A673 (cell line): Measurements from ENCODE around the gene QKI. TPM values are rescaled to one million over a fixed set of nuclear protein-coding genes. Genes with fewer than 3 reads are reported as not detected.
"Not testable (repeated sequence)": the region's sequence is repeated elsewhere in the genome, so short reads cannot be mapped to it uniquely, and the experiment has no call there.

Experiments used
- BruUV-seq: library from RNA; stranded (reverse); fragments of 400-500 nt; replicated peaks from 2 replicates; lab custom pipeline; 2021; lab: Mats Ljungman, UMichigan
- CTCF ChIA-PET: fragments of 300-600 bp; sonication (Branson Sonifier 250); formaldehyde crosslinking; loops from one replicate; lab custom pipeline; 2022; ENCODE audit warnings: antibody characterized with exemption; lab: Charles Lee
- POLR2A ChIA-PET: fragments of 300-600 bp; sonication (Branson Sonifier 250); formaldehyde crosslinking; loops from one replicate; lab custom pipeline; 2022; ENCODE audit warnings: antibody characterized with exemption; ENCODE audit not compliant: low non-redundant PET; lab: Charles Lee
- DNase-seq: peaks from one replicate; pipeline ENCODE4 v3.0.0-alpha.2; 2015; ENCODE audit warnings: low spot score
- H3K27ac ChIP-seq: fragments of 200-600 bp; sonication (generic); 2 replicates; pipeline ENCODE4 v1.5.1; 2016; ENCODE audit warnings: mixed run types, low read depth, mild to moderate bottlenecking, mixed read lengths, antibody characterized with exemption, low read length; ENCODE audit not compliant: poor library complexity, severe bottlenecking
- H3K27me3 ChIP-seq: fragments of 200-600 bp; sonication (generic); replicated peaks from 2 replicates; pipeline ENCODE4 v1.6.1; 2017; ENCODE audit warnings: mixed run types, low read depth, mild to moderate bottlenecking, mixed read lengths, antibody characterized with exemption, low read length; ENCODE audit not compliant: insufficient read depth, poor library complexity
- H3K36me3 ChIP-seq: fragments of 200-600 bp; sonication (generic); 2 replicates; pipeline ENCODE4 v1.6.1; 2016; ENCODE audit warnings: mixed run types, mild to moderate bottlenecking, mixed read lengths, antibody characterized with exemption, low read length; ENCODE audit not compliant: insufficient read depth, poor library complexity, severe bottlenecking
- H3K4me1 ChIP-seq: fragments of 200-600 bp; sonication (generic); 2 replicates; pipeline ENCODE4 v1.6.1; 2017; ENCODE audit warnings: mixed run types, mild to moderate bottlenecking, mixed read lengths, antibody characterized with exemption, low read length; ENCODE audit not compliant: insufficient read depth, poor library complexity, severe bottlenecking
- H3K4me3 ChIP-seq: fragments of 200-600 bp; sonication (generic); 2 replicates; pipeline ENCODE4 v1.5.1; 2016; ENCODE audit warnings: low read depth, mixed run types, mild to moderate bottlenecking, mixed read lengths, low read length; ENCODE audit not compliant: poor library complexity, severe bottlenecking
- H3K9me3 ChIP-seq: fragments of 200-600 bp; sonication (generic); 2 replicates; pipeline ENCODE4 v1.6.1; 2016; ENCODE audit warnings: mixed run types, low read depth, mild to moderate bottlenecking, mixed read lengths, antibody characterized with exemption, low read length; ENCODE audit not compliant: poor library complexity, severe bottlenecking
- EZH2 ChIP-seq: fragments of 200-600 bp; sonication (generic); IDR thresholded peaks from 2 replicates; pipeline ENCODE4 v1.6.1; 2017; ENCODE audit warnings: borderline replicate concordance, low read depth, mild to moderate bottlenecking, mixed read lengths, antibody characterized with exemption, low read length; ENCODE audit not compliant: poor library complexity, severe bottlenecking
- intact Hi-C: fragments of 100-400 bp; cut with micrococcal nuclease; formaldehyde crosslinking; loops from one replicate; pipeline ENCODE4 v1.10.0; 2022; ENCODE audit not compliant: unreplicated experiment
- total RNA-seq: library from RNA; stranded (reverse); gene quantifications from 2 replicates; pipeline ENCODE4 v1.2.3, GENCODE V29; 2021
- TF ChIP-seq, protein P1 (sequence below): fragments of 300-800, 200-600 bp; sonication (generic); conservative IDR thresholded peaks from 2 replicates; pipeline ENCODE4 v1.5.1; 2017; ENCODE audit warnings: low read depth, mild to moderate bottlenecking, antibody characterized with exemption, low read length, moderate library complexity, mixed read lengths

The QKI gene
- total RNA-seq, 1 experiment from 2014 or later = 128 TPM

DNA sequence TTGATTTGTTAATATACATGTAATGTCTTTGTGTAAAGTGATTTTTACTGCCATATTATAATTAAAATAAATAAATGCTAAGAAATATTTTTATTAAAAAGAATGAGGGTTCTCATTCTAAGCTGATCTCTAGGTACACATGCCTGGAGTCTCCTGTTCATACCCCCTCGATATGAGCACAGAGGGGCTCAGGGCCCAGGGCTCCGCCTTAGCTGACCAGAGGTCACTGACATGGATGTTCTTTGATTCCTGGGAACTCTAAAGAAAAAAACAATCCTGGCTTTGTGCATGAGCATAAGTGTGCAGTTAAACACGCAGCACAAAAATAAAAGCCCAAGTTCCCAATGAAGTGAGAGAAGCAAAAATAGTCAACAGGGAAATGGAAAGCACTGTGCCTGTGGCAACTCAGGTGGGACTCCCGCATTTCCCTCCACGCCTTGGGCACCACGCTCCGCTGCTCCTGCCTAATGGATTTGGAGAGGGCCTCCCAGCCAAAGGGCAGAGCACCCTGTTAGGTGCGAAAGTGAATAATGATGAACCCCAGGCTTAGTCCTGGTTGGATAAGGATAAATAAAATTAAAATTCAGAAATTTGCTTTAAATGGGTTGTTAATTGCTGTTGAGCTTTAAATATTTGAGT lies 33.3 kb upstream of the QKI start:
- Histone ChIP-seq H3K27ac (no peak overlapping the region), H3K4me1 (no peaks in the 10 kb centered on the region), H3K9me3 (no peaks in the 10 kb centered on the region), H3K4me3 (no peak overlapping the region), H3K27me3 (no peaks in the 10 kb centered on the region), H3K36me3 (no peaks in the 10 kb centered on the region)
- POLR2A ChIA-PET = no interaction called here
- CTCF ChIA-PET = no interaction called here
- DNase-seq = no peak
- no TSS peak for BruUV-seq
- no peak for TF ChIP-seq EZH2
- TF ChIP-seq, protein P1, sequence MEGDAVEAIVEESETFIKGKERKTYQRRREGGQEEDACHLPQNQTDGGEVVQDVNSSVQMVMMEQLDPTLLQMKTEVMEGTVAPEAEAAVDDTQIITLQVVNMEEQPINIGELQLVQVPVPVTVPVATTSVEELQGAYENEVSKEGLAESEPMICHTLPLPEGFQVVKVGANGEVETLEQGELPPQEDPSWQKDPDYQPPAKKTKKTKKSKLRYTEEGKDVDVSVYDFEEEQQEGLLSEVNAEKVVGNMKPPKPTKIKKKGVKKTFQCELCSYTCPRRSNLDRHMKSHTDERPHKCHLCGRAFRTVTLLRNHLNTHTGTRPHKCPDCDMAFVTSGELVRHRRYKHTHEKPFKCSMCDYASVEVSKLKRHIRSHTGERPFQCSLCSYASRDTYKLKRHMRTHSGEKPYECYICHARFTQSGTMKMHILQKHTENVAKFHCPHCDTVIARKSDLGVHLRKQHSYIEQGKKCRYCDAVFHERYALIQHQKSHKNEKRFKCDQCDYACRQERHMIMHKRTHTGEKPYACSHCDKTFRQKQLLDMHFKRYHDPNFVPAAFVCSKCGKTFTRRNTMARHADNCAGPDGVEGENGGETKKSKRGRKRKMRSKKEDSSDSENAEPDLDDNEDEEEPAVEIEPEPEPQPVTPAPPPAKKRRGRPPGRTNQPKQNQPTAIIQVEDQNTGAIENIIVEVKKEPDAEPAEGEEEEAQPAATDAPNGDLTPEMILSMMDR = no peak
- intact Hi-C loops = no loop called here

DNA sequence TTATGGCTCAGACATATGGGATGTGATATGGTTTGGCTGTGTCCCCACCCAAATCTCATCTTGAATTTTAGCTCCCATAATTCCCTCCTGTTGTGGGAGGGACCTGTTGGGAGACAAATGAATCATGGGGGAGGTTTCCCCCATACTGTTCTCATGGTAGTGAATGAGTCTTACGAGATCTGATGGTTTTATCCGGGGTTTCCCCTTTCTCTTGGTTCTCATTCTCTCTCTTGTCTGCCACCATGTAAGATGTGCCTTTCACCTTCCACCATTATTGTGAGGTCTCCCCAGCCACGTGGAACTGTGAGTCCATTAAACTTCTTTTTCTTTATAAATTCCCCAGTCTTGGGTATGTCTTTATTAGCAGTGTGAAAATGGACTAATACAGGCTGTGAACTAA lies 31.1 kb upstream of the QKI start:
- H3K9me3 ChIP-seq, H3K36me3 ChIP-seq, DNase-seq, H3K27me3 ChIP-seq, H3K4me3 ChIP-seq, intact Hi-C loops, POLR2A ChIA-PET, BruUV-seq, CTCF ChIA-PET, H3K4me1 ChIP-seq, H3K27ac ChIP-seq: not testable (repeated sequence)

DNA sequence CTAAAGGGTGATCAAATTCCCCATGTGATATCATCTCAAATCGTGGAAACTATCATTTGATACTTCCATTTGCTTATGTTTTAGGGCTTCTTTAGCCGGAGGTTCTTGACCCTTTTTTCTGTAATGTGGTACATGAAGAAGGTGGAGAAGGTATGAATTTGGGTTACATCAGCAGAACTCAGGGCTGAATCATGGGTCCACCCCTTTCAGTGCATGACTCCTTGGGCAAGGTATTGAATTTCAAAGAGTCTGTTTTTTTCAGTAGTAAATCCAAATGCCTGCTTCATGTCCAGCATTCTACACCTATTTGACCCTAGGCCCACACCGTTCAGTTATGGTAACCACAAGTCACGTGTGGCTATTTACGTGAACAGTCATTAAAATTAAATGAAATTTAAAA lies 30.6 kb upstream of the QKI start:
- TF ChIP-seq, protein P1 = no peak
- TF ChIP-seq EZH2 = no peak
- Histone ChIP-seq H3K36me3 (no peaks in the 10 kb centered on the region), H3K27ac (no peak overlapping the region), H3K4me1 (no peaks in the 10 kb centered on the region), H3K4me3 (no peak overlapping the region), H3K27me3 (no peaks in the 10 kb centered on the region), H3K9me3 (no peaks in the 10 kb centered on the region)
- DNase-seq = no peak
- ChIA-PET CTCF (no interaction called here), POLR2A (no interaction called here)
- intact Hi-C loops = no loop called here
- BruUV-seq = no TSS peak

DNA sequence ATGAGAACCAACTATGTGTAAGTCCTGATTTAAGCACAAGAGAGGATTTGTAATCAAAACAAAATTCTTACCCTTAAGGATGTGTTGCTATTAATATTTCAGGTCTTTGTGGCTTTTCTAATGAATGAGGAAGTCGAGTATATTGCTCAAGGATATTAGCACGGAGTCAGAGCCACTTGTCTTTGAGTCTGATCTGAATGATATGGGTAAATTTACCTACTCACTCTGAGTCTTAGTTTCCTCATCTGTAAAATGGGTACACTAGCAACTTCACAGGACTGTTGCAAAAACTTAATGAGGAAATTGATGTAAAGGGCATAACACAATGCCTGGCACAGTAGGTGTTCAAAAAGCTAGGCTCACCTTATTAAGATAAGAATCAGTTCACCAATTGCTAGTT lies 30.0 kb upstream of the QKI start:
- H3K27ac ChIP-seq = no peak overlapping the region
- no peak for DNase-seq
- POLR2A ChIA-PET = no interaction called here
- CTCF ChIA-PET = no interaction called here
- no peaks in the 10 kb centered on the region for H3K9me3 ChIP-seq
- TF ChIP-seq EZH2 = no peak
- TF ChIP-seq, protein P1 = no peak
- H3K36me3 ChIP-seq = no peaks in the 10 kb centered on the region
- H3K27me3 ChIP-seq = no peaks in the 10 kb centered on the region
- no peak overlapping the region for H3K4me3 ChIP-seq
- H3K4me1 ChIP-seq = no peaks in the 10 kb centered on the region
- intact Hi-C loops = no loop called here
- BruUV-seq = no TSS peak

DNA sequence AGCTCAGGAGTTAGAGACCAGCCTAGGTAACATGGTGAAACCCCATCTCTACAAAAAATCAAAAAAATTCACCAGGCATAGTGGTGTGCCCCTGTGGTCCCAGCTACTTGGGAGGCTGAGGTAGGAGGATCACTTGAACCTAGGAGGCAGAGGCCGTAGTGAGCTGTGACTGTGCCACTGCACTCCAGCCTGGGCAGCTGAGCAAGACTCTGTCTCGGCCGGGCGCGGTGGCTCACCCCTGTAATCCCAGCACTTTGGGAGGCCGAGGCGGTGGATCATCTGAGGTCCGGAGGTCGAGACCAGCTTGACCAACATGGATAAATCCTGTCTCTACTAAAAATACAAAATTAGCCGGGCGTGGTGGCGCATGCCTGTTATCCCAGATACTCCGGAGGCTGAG lies 29.0 kb upstream of the QKI start:
- H3K4me3 ChIP-seq, H3K9me3 ChIP-seq, BruUV-seq, H3K27me3 ChIP-seq, CTCF ChIA-PET, POLR2A ChIA-PET, H3K27ac ChIP-seq, H3K4me1 ChIP-seq, intact Hi-C loops, DNase-seq, H3K36me3 ChIP-seq: not testable (repeated sequence)
